HG03108 (cell line): ENCODE results near the gene RPGRIP1L.
"Not testable (repeated sequence)": the region's sequence is repeated elsewhere in the genome, so short reads cannot be mapped to it uniquely, and the experiment has no call there.

Experiments
- ATAC-seq: cut with Tn5 transposase; IDR thresholded peaks from one replicate; pipeline ENCODE4 v1.9.1; 2021; ENCODE audit warnings: moderate library complexity; ENCODE audit not compliant: unreplicated experiment

RPGRIP1L gene

GRCh38 chr16:53713403-53714204 is 9.9 kb upstream of the RPGRIP1L start:
- ATAC-seq = no peak

GRCh38 chr16:53712065-53712464 is 8.4 kb upstream of the RPGRIP1L start:
- no peak for ATAC-seq

GRCh38 chr16:53711390-53711789 is 7.7 kb upstream of the RPGRIP1L start:
- no peak for ATAC-seq

- ATAC-seq = no peak
Measured at GRCh38 chr16:53708490-53708889, 4.8 kb upstream of the RPGRIP1L start.

- no peak for ATAC-seq
Measured at GRCh38 chr16:53707671-53708070, 4.0 kb upstream of the RPGRIP1L start.

GRCh38 chr16:53704445-53704813 is 770 bp upstream of the RPGRIP1L start:
- ATAC-seq = no peak

GRCh38 chr16:53698271-53698670 is 5.4 kb downstream of the RPGRIP1L start:
- not testable (repeated sequence) for ATAC-seq

GRCh38 chr16:53695070-53695469 is 8.6 kb downstream of the RPGRIP1L start:
- no peak for ATAC-seq

GRCh38 chr16:53693320-53693719 is 10.3 kb downstream of the RPGRIP1L start:
- ATAC-seq = no peak

- no peak for ATAC-seq
Measured at GRCh38 chr16:53692146-53692545, 11.5 kb downstream of the RPGRIP1L start.

- ATAC-seq = no peak
Measured at GRCh38 chr16:53690771-53691170, 12.9 kb downstream of the RPGRIP1L start.

- no peak for ATAC-seq
Measured at GRCh38 chr16:53689636-53690035, 14.0 kb downstream of the RPGRIP1L start.

GRCh38 chr16:53686710-53687109 is 16.9 kb downstream of the RPGRIP1L start:
- no peak for ATAC-seq

GRCh38 chr16:53685334-53685733 is 18.3 kb downstream of the RPGRIP1L start:
- ATAC-seq = not testable (repeated sequence)

GRCh38 chr16:53681354-53681753 is 22.3 kb downstream of the RPGRIP1L start:
- ATAC-seq = no peak

- no peak for ATAC-seq
Measured at GRCh38 chr16:53680756-53681155, 22.9 kb downstream of the RPGRIP1L start.

GRCh38 chr16:53678756-53679343 is 24.8 kb downstream of the RPGRIP1L start:
- no peak for ATAC-seq

GRCh38 chr16:53678155-53678554 is 25.5 kb downstream of the RPGRIP1L start:
- no peak for ATAC-seq

GRCh38 chr16:53673189-53673588 is 30.5 kb downstream of the RPGRIP1L start:
- no peak for ATAC-seq

- ATAC-seq = no peak
Measured at GRCh38 chr16:53672461-53672860, 31.2 kb downstream of the RPGRIP1L start.

- ATAC-seq = no peak
Measured at GRCh38 chr16:53668869-53669268, 34.8 kb downstream of the RPGRIP1L start.

GRCh38 chr16:53666786-53667415 is 36.8 kb downstream of the RPGRIP1L start:
- no peak for ATAC-seq
